NCI-H2081 treated with DMSO at 0.1 percent for 48 hours (cell line): Measurements from ENCODE around the gene PTPN11.
A peak's percentile ranks its signal among the peaks of the same experiment; 100 is the strongest.
"Not testable (repeated sequence)": the region's sequence is repeated elsewhere in the genome, so short reads cannot be mapped to it uniquely, and the experiment has no call there.

ENCODE experiments used
- DNase-seq: peaks from one replicate; lab custom pipeline; 2025; lab: John Stamatoyannopoulos, UW

The PTPN11 gene

GRCh38 chr12:112409064-112409905, 9.5 kb upstream of the PTPN11 start, which contains the start of gene RPL6:
RPL6 (minus strand) TSS chr12:112409605; CDS start chr12:112408656, 949 bp downstream.
- peak; percentile 83 for DNase-seq

DNA sequence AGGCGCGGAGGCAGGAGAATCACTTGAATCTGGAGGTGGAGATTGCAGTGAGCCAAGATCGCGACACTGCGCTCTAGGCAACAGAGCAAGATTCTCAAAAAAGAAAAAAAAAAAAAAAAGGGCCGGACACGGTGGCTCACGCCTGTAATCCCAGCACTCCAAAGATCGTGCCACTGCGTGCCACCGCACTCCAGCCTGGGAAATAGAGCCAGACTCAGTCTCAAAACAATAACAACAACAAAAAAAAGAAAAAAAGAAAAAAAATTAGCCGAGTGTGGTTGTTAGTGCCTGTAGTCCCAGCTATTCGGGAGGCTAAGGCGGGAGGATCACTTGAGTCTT, 8.9 kb upstream of the PTPN11 start:
- DNase-seq, result no peak

DNA sequence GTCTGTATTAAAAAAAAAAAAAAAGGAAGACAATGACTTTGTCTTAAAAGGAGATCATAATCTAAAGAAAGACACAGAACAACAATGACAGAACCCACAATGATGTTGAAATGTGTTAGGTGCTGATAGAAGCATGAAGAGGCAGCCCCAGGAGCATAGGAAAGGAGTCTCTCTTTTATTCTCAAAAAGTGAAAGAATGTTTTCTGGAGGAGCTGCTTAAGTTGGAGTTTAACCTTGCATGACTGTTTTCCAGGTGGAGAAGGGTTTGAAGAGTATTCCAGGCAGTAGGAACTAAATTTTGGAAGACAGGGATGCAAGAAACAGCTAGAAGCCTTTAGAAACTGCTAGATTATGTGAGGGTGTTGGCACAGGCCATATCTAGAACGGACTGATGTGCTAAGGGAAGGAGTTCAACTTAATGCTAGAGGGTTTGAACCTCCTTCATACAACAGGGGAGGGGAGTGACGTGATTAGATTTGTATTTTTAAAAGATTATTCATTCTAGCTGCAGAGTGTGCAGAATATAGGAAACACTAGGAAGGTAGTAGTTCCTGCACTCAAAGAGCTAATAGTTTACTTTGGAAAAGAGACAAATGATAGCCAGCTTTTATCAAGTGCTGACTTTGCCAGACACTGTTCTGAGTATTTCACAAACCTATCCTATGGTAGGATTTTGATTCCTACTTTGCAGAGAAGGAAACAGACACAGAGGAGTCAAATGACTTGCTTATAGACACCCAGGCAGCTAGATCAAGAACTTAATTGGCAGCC, 4.7 kb upstream of the PTPN11 start:
- no peak for DNase-seq

GRCh38 chr12:112415457-112415856, 3.3 kb upstream of the PTPN11 start:
- DNase-seq, result not testable (repeated sequence)

DNA sequence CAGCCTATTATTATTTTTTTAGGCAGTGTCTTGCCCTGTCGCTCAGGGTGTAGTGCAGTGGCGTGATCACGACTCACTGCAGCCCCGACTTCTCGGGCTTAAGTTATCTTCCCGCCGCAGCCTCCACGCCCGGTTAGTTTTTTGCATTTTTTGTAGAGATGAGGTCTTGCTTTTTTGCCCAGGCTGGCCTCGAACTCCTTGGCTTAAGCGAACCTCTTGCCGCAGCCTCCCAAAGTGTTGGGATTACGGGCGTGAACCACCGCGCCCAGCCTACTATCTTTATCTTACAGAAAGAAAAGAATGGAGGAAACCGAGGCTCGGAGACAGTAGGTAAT, 507 bp upstream of the PTPN11 start:
- DNase-seq, result no peak

DNA sequence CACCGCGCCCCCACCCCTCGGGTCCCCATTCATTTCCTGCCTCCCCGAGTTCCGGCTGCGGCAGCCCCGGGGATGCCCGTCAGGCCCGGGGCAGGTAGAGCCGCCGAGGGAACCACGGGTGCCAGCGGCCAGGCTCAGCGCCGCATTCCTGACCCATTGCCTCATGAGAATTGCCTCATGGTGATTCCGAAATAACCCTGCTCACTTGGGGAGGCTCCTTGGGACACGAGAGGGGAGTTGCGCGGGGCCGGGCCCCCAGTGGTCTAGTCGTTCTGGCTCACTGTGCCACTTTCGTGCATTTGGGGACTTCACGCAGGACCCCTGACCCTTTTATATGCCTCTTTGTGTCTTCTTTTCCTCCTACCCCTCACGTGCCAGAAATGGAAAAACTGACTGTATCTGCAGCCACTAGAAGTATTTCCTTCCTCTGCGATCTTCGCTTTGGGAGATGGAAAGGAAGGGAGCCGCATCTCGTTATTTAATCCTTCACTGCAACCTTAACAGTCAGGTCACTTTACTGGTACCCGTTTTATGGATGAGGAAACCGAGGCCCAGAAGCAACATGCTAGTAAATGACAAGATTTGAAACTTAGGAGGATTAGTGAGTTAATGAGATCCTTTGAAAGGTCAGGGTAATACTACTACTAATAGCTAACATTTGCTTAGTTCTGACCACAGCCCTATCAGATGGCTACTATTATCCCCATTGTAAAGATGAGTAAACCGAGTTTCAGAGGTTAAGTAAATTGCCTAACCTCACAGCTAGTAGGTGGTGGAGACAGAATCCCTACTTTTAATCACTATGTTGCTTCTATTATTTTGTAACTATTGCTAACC, 768 bp downstream of the PTPN11 start:
- no peak for DNase-seq

- DNase-seq, result no peak
Measured at GRCh38 chr12:112420740-112421139, 2.0 kb downstream of the PTPN11 start.

GRCh38 chr12:112421363-112421762, 2.6 kb downstream of the PTPN11 start:
- DNase-seq, result no peak

- no peak for DNase-seq
Measured at GRCh38 chr12:112422531-112422930, 3.8 kb downstream of the PTPN11 start.

DNA sequence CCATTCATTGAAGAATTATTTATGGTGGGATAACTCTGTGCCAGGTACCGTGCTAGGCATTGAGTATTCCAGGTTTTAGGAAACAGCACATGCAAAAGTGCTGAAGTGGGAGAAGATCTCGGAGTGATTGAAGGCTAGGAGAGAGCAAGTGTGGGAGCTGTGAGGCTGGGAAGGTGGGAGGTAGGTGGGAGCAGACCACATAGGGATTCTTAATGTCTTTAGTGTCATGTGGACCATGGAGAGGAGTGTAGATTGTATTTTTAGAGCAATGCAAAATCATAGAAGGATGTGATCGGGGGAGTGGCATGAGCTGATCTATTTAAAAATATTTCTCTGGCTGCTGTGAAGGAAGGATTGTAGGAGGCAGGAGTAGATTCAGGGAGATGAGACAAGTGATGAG, 5.4 kb downstream of the PTPN11 start:
- DNase-seq, result no peak

DNA sequence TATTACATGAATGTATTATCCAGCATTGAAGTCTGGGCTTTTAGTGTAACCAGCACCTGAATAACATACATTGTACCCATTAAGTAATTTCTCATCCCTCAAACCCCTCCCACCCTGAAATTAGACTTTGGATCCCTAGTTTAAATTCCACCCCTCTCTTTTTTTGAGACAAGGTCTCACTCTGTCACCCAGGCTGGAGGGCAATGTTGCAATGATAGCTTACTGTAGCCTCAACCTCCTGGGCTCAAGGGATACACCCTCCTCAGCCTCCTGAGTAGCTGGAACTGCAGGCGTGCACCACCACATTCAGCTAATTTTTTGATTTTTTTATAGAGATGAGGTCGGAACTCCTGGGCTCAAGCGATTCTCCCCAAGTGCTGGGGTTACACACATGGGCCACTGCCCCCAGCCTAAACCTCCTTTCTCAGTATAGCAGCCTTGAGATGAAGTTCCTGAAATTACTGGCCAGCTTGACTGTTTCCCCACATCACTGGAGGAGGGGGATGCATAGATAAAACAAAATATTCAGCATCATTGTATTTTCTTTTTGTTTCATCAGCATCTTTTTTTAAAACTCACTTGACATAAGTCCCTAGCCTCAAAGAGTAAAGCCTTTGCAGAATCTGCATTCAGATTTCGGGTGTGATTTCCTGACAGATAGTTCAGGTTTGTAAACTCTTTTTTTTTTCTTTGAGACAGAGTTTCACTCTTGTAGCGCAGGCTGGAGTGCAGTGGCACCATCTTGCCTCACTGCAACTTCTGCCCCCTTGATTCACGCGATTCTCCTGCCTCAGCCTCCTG, 7.0 kb downstream of the PTPN11 start:
- no peak for DNase-seq

- no peak for DNase-seq
Measured at GRCh38 chr12:112427760-112428159, 9.0 kb downstream of the PTPN11 start.

DNA sequence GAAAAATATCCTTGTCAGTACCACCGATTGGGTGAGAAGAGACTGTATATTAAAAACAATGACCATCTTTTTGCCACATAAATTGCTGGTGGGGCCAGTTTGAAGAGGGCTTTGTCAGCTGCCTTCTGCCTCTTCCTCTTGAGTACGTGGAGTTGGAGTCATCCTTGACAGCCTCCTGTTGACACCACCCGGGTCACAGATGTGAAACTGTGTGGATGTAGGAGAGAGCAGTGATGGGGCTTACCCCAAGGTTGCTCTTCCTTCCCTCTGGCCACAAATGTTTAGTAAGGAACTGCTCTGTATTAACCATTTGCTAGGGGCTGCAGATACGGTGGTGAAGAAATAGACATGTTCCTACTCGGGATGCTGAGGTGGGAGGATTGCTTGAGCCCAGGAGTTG, 12.2 kb downstream of the PTPN11 start:
- DNase-seq, result no peak

DNA sequence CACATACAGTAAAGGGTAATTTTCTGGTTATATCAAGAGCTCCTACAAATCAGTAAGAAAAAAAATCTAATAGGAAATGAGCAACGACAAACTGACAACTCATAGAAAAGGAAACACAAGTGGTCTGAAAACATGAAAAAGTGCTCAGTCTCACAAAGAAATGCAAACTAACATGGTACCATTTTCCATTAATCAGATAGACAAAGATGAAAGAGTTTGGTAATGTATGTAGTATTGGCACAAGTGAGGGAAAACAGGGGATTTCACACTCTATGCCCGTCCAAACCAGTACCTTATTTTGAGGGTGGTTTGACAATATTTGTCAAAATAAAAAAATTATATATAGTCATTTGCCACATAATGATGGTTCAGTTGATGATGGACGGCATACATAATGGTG, 13.2 kb downstream of the PTPN11 start:
- DNase-seq, result no peak

- no peak for DNase-seq
Measured at GRCh38 chr12:112433551-112433950, 14.8 kb downstream of the PTPN11 start.

DNA sequence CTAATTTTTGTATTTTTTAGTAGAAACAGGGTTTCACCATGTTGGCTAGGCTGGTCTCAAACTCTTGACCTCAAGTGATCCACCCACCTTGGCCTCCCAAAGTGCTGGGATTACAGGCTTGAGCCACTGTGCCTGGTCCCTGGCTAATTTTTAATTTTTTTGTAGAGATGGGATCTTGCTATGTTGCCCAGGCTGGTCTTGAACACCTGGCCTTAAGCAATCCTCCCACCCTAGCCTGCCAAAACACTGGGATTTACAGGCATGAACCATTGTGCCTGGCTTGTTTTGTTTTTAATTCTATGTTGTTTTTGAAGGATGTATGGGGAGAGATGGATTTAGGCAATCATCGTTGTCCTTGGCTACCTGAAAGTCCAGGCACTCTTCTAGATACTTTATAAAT, 19.9 kb downstream of the PTPN11 start:
- DNase-seq, result not testable (repeated sequence)

DNA sequence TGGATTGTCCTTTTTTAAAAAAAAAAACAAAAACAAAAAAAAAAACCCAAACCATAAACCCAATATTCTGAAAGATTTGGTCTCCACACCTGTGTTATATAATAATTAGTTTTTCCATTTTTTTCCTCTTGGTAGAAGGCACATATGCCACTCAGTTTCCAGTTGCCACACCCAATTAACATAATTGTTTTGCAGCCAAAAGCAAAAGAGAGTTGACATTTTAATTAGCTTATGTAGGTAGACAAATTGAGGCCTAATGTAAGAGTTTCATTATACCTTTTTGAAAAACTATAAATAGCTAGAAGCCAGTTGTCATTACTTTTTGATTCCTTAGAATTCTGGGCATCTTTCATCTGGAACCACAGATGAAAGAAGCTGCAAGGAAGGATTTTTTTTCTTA, 21.0 kb downstream of the PTPN11 start:
- no peak for DNase-seq

- DNase-seq, result not testable (repeated sequence)
Measured at GRCh38 chr12:112440653-112441052, 21.9 kb downstream of the PTPN11 start.

DNA sequence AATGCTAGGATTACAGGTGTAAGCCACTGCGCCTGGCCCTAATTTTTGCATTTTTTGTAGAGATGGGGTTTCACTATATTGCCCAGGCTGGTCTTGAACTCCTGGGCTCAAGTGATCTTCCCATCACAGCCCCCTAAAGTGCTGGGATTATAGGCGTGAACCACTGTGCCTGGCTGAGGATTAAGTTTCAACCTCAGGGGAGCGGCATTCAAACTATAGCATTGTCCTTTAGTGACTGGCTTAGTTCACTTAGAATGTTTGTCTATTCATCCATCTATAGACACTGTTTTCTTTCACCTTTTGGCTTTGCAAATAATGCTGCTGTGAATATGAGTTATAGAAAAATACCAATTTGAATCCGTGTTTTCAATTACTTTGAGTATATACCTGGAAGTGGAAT, 25.2 kb downstream of the PTPN11 start:
- no peak for DNase-seq

DNA sequence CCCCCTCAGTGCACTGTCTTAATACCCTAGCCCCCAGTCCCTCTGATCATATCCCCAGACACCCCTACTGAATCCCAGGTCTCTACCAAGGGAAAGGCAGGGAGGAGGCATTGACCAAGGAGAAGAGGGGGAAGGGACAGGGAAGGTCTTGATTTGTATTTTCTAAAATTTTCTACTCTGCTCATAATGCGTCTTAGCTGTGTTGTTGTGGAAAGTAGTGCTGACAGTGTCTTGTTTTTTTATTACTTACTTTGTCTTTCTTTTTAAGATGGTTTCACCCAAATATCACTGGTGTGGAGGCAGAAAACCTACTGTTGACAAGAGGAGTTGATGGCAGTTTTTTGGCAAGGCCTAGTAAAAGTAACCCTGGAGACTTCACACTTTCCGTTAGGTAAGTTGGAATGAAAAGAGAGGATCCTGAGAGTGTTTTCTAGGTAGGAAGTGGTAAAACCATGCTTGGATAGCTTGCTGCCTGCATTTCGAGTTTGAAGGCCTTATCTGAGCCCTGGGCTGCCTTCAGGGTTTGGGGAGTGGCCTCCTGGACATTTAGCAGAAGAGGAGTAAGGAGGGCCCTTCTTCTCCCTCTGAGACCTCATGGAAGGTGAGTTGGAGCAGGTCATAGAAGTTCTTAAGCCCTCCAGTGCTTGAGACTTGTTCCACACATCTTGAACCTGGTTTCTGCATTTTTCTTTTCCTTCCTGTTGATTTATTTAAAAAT, 27.4 kb downstream of the PTPN11 start:
- no peak for DNase-seq

- no peak for DNase-seq
Measured at GRCh38 chr12:112447106-112447505, 28.4 kb downstream of the PTPN11 start.
